ENCODE results near the gene LETM1. TPM values are rescaled to one million over a fixed set of nuclear protein-coding genes. Genes with fewer than 3 reads are reported as not detected.
A peak's percentile ranks its signal among the peaks of the same experiment; 100 is the strongest.

LETM1 gene
- total RNA-seq (10 to 100 TPM; 85.4 to 87.3 TPM), polyA plus RNA-seq (15.5 TPM)

- Histone ChIP-seq H3K9me3 (ENCODE audit: low read length) (no peaks in the 10 kb centered on the region), H3K4me1 (ENCODE audit: insufficient read depth, low read length) (peaks cover 17% of the 10 kb centered on the region), H3K27me3 (ENCODE audit: insufficient read depth, low read length, poor library complexity, severe bottlenecking) (no peaks in the 10 kb centered on the region), H3K27ac (ENCODE audit: low read depth, low read length) (peak within 1 kb of the TSS; percentile 59), H3K36me3 (ENCODE audit: insufficient read depth, low read length) (no peaks in the 10 kb centered on the region), H3K4me3 (ENCODE audit: low read length) (peak within 1 kb of the TSS; percentile 74)
- peak within 1 kb of the TSS; percentile 78 to 92 (median 83) for H3K4me3 Mint-ChIP-seq
- peaks cover 31 to 44% (median 37%) of the 10 kb centered on the region in 3 donors for H3K4me1 Mint-ChIP-seq
- peaks cover 0 to 5% (median 0%) of the 10 kb centered on the region in 3 donors for H3K36me3 Mint-ChIP-seq
- DNase-seq, result peak; percentile 86 to 93 (median 89)
- POLR2A ChIA-PET, result interaction anchor here (1.4 to 2.8 kb wide), 2 partner anchors 14 to 135 kb away, joined by 3 to 27 read pairs; partner anchors contain the start of genes NSD2, TACC3 and TMEM129
- CTCF ChIA-PET, result interaction anchor here (1.0 to 1.9 kb wide), 4 partner anchors 20 to 44 kb away, joined by 3 to 6 read pairs (median 4); no protein-coding TSS in a partner anchor
- no peaks in the 10 kb centered on the region for H3K9me3 Mint-ChIP-seq
- H3K27ac Mint-ChIP-seq, result peak within 1 kb of the TSS in 7 of 8 donors; percentile 42 to 91 (median 66)
- H3K27me3 Mint-ChIP-seq, result peaks cover 0 to 2% of the 10 kb centered on the region in 2 donors
These were observed at the start of gene LETM1 for GRCh38 chr4:1856071-1856942. Gene LETM1 (minus strand): TSS chr4:1856156. CDS start chr4:1855950, 206 bp downstream.

- ChIA-PET CTCF (no interaction called here), POLR2A (no interaction called here)
- peaks cover 0 to 2% of the 10 kb centered on the region in 2 donors for H3K27me3 Mint-ChIP-seq
These were observed 48.1 kb upstream of the LETM1 start for GRCh38 chr4:1904042-1904441.

GRCh38 chr4:1903035-1903434 lies 47.1 kb upstream of the LETM1 start:
- Mint-ChIP-seq H3K27ac (peak overlapping the region in 3 of 8 donors; percentile 11 to 37 (median 13)), H3K9me3 (no peaks in the 10 kb centered on the region), H3K36me3 (peaks cover 0 to 64% (median 15%) of the 10 kb centered on the region in 3 donors), H3K4me1 (peaks cover 11 to 30% (median 18%) of the 10 kb centered on the region in 3 donors), H3K27me3 (peaks cover 0 to 2% of the 10 kb centered on the region in 2 donors), H3K4me3 (no peak overlapping the region)
- no peaks in the 10 kb centered on the region for H3K9me3 ChIP-seq (ENCODE audit: low read length)
- no peaks in the 10 kb centered on the region for H3K27me3 ChIP-seq (ENCODE audit: insufficient read depth, low read length, poor library complexity, severe bottlenecking)
- CTCF ChIA-PET, result interaction anchor here (0.5 to 7.4 kb wide), 2 partner anchors 91 to 157 kb away, joined by 3 to 126 read pairs; no protein-coding TSS in a partner anchor
- H3K4me1 ChIP-seq (ENCODE audit: insufficient read depth, low read length), result peaks cover 14% of the 10 kb centered on the region
- peaks cover 17% of the 10 kb centered on the region for H3K36me3 ChIP-seq (ENCODE audit: insufficient read depth, low read length)
- POLR2A ChIA-PET, result no interaction called here
- no peak overlapping the region for H3K4me3 ChIP-seq (ENCODE audit: low read length)
- no peak overlapping the region for H3K27ac ChIP-seq (ENCODE audit: low read depth, low read length)
- DNase-seq, result no peak

More at GRCh38 chr4:1904042-1904441, 48.1 kb upstream of the LETM1 start:
- no peak overlapping the region for H3K27ac ChIP-seq (ENCODE audit: low read depth, low read length)
- H3K4me3 ChIP-seq (ENCODE audit: low read length), result no peak overlapping the region
- H3K4me1 ChIP-seq (ENCODE audit: insufficient read depth, low read length), result peaks cover 10% of the 10 kb centered on the region
- Mint-ChIP-seq H3K4me3 (no peak overlapping the region), H3K27ac (no peak overlapping the region), H3K4me1 (peaks cover 12 to 30% (median 17%) of the 10 kb centered on the region in 3 donors), H3K36me3 (peaks cover 0 to 68% (median 15%) of the 10 kb centered on the region in 3 donors), H3K9me3 (no peaks in the 10 kb centered on the region)
- no peaks in the 10 kb centered on the region for H3K27me3 ChIP-seq (ENCODE audit: insufficient read depth, low read length, poor library complexity, severe bottlenecking)
- no peak for DNase-seq
- H3K36me3 ChIP-seq (ENCODE audit: insufficient read depth, low read length), result peaks cover 17% of the 10 kb centered on the region
- H3K9me3 ChIP-seq (ENCODE audit: low read length), result no peaks in the 10 kb centered on the region

GRCh38 chr4:1902243-1902642 lies 46.3 kb upstream of the LETM1 start:
- Histone ChIP-seq H3K27me3 (ENCODE audit: insufficient read depth, low read length, poor library complexity, severe bottlenecking) (no peaks in the 10 kb centered on the region), H3K4me3 (ENCODE audit: low read length) (no peak overlapping the region), H3K9me3 (ENCODE audit: low read length) (no peaks in the 10 kb centered on the region), H3K4me1 (ENCODE audit: insufficient read depth, low read length) (peaks cover 14% of the 10 kb centered on the region), H3K27ac (ENCODE audit: low read depth, low read length) (no peak overlapping the region), H3K36me3 (ENCODE audit: insufficient read depth, low read length) (peaks cover 17% of the 10 kb centered on the region)
- CTCF ChIA-PET, result interaction anchor here (7.4 kb wide), 1 partner anchor 156 kb away, joined by 126 read pairs; no protein-coding TSS in a partner anchor
- Mint-ChIP-seq H3K36me3 (peaks cover 0 to 60% (median 15%) of the 10 kb centered on the region in 3 donors), H3K9me3 (no peaks in the 10 kb centered on the region), H3K27me3 (peaks cover 0 to 2% of the 10 kb centered on the region in 2 donors), H3K4me1 (peaks cover 11 to 28% (median 14%) of the 10 kb centered on the region in 3 donors), H3K4me3 (no peak overlapping the region), H3K27ac (no peak overlapping the region)
- no peak for DNase-seq
- POLR2A ChIA-PET, result interaction anchor here (0.7 kb wide), 1 partner anchor 202 kb away, joined by 3 read pairs; no protein-coding TSS in a partner anchor

- H3K4me1 ChIP-seq (ENCODE audit: insufficient read depth, low read length), result peaks cover 13% of the 10 kb centered on the region
- H3K36me3 ChIP-seq (ENCODE audit: insufficient read depth, low read length), result peaks cover 17% of the 10 kb centered on the region
- no peaks in the 10 kb centered on the region for H3K27me3 ChIP-seq (ENCODE audit: insufficient read depth, low read length, poor library complexity, severe bottlenecking)
- H3K27me3 Mint-ChIP-seq, result peaks cover 0 to 2% of the 10 kb centered on the region in 2 donors
- peaks cover 7 to 16% (median 11%) of the 10 kb centered on the region in 3 donors for H3K4me1 Mint-ChIP-seq
- H3K36me3 Mint-ChIP-seq, result peaks cover 0 to 52% (median 12%) of the 10 kb centered on the region in 3 donors
- no peaks in the 10 kb centered on the region for H3K9me3 Mint-ChIP-seq
- no peaks in the 10 kb centered on the region for H3K9me3 ChIP-seq (ENCODE audit: low read length)
- H3K4me3 ChIP-seq (ENCODE audit: low read length), result no peak overlapping the region
- H3K27ac Mint-ChIP-seq, result no peak overlapping the region
- no peak for DNase-seq
- ChIA-PET POLR2A (no interaction called here), CTCF (interaction anchor here (1.1 to 7.4 kb wide), 5 partner anchors 8 to 155 kb away, joined by 5 to 126 read pairs (median 18); no protein-coding TSS in a partner anchor)
- H3K27ac ChIP-seq (ENCODE audit: low read depth, low read length), result no peak overlapping the region
- H3K4me3 Mint-ChIP-seq, result no peak overlapping the region
These were observed 45.2 kb upstream of the LETM1 start for GRCh38 chr4:1901127-1901526.

- CTCF ChIA-PET, result interaction anchor here (1.1 to 7.4 kb wide), 8 partner anchors 9 to 155 kb away, joined by 5 to 126 read pairs (median 12); no protein-coding TSS in a partner anchor
- H3K27ac Mint-ChIP-seq, result no peak overlapping the region
- POLR2A ChIA-PET, result no interaction called here
- Histone ChIP-seq H3K9me3 (ENCODE audit: low read length) (no peaks in the 10 kb centered on the region), H3K4me1 (ENCODE audit: insufficient read depth, low read length) (peaks cover 8% of the 10 kb centered on the region), H3K27me3 (ENCODE audit: insufficient read depth, low read length, poor library complexity, severe bottlenecking) (no peaks in the 10 kb centered on the region), H3K4me3 (ENCODE audit: low read length) (no peak overlapping the region), H3K36me3 (ENCODE audit: insufficient read depth, low read length) (peaks cover 17% of the 10 kb centered on the region), H3K27ac (ENCODE audit: low read depth, low read length) (no peak overlapping the region)
- H3K4me1 Mint-ChIP-seq, result peaks cover 7 to 14% (median 11%) of the 10 kb centered on the region in 3 donors
- H3K9me3 Mint-ChIP-seq, result no peaks in the 10 kb centered on the region
- H3K36me3 Mint-ChIP-seq, result peaks cover 0 to 47% (median 12%) of the 10 kb centered on the region in 3 donors
- no peak overlapping the region for H3K4me3 Mint-ChIP-seq
- peaks cover 0 to 2% of the 10 kb centered on the region in 2 donors for H3K27me3 Mint-ChIP-seq
- DNase-seq, result no peak
These were observed 44.7 kb upstream of the LETM1 start for GRCh38 chr4:1900624-1901023.

- no peak for DNase-seq
- Mint-ChIP-seq H3K36me3 (peaks cover 0 to 44% (median 10%) of the 10 kb centered on the region in 3 donors), H3K4me1 (peaks cover 7 to 19% (median 12%) of the 10 kb centered on the region in 3 donors), H3K27ac (peak overlapping the region in 1 of 8 donors; percentile 47), H3K9me3 (no peaks in the 10 kb centered on the region), H3K4me3 (no peak overlapping the region), H3K27me3 (peaks cover 0 to 2% of the 10 kb centered on the region in 2 donors)
- ChIA-PET POLR2A (no interaction called here), CTCF (interaction anchor here (0.6 to 7.4 kb wide), 24 partner anchors 9 to 207 kb away, joined by 3 to 126 read pairs (median 6); partner anchors contain the start of gene LETM1)
- peaks cover 5% of the 10 kb centered on the region for H3K4me1 ChIP-seq (ENCODE audit: insufficient read depth, low read length)
- no peak overlapping the region for H3K4me3 ChIP-seq (ENCODE audit: low read length)
- no peak overlapping the region for H3K27ac ChIP-seq (ENCODE audit: low read depth, low read length)
- H3K36me3 ChIP-seq (ENCODE audit: insufficient read depth, low read length), result peaks cover 14% of the 10 kb centered on the region
- no peaks in the 10 kb centered on the region for H3K9me3 ChIP-seq (ENCODE audit: low read length)
- H3K27me3 ChIP-seq (ENCODE audit: insufficient read depth, low read length, poor library complexity, severe bottlenecking), result no peaks in the 10 kb centered on the region
These were observed 44.1 kb upstream of the LETM1 start for GRCh38 chr4:1900087-1900433.

All from CD8-positive, alpha-beta memory T cell (primary cell).